ENCODE results near the gene PRELID3B. TPM values are rescaled to one million over a fixed set of nuclear protein-coding genes. Genes with fewer than 3 reads are reported as not detected.

Gene PRELID3B
- total and polyA plus RNA-seq, 2 of the 13 experiments (the other 11 are each of a cell fraction or from before 2014, with no cell fraction given), result 23.3 to 42.6 TPM

DNA sequence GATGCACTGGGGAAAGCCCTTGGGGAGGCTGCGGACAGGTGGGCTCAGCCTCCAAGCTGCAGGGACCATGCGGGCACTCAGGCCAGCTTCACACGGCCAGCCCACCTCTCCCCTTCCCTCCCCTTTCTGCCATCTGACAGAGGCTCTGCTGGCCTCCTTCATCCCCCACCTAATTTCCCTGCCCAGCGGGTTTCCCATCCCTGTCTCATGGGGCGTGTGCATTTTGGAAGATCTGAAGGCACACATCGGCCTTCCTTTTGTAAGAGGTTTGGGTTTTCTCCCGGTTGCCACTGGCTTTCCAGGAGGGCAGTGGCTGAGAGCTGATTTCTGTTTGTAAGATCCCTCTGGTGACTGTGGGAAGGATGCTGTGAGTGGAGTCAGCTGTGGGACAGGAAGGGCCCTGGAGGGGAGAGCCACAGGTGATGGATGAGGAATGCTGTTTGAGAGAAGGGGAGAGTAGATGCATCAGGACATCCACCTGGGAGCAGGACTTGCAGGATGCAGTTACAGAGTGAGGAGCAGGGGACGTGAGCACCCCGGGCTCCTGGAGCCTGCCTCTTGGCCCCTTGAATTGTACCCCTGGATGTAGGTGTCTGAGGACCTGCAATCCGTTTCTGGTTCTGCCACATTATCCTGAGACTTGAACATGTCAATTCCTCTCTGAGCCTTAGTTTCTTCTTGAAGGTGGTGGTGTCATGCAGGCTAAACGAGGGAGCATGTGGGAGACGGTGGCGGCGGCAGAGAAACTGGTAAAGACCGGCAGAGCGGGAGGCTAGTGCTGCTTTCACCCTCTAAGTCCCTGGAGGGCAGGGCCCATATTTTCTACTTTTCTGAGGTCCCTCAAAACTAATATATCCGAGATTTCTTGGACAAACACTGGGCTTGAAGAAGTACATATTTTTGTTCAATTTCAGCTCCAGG is 29.3 kb downstream of the PRELID3B start (continued):
- TF ChIP-seq ZNF333 (CRISPR knock-in tag; IDR thresholded peaks at IDR 0.05; ENCODE audit: borderline replicate concordance) (peak; percentile 29; the same call in 1 of the 2 replicates), GTF2F1 (IDR thresholded peaks at IDR 0.05; ENCODE audit: low read length) (no peak), ZNF510 (CRISPR knock-in tag; IDR thresholded peaks at IDR 0.05; ENCODE audit: low read depth) (no peak), KLF9 (CRISPR knock-in tag; IDR thresholded peaks at IDR 0.05; ENCODE audit: low read depth) (no peak), MEIS2 (CRISPR knock-in tag; IDR thresholded peaks at IDR 0.05) (no peak), ZNF570 (CRISPR knock-in tag; IDR thresholded peaks at IDR 0.05; ENCODE audit: borderline replicate concordance) (no peak), NR3C1 (CRISPR knock-in tag; IDR thresholded peaks at IDR 0.05) (no peak), KMT2A (CRISPR knock-in tag; IDR thresholded peaks at IDR 0.05) (0 out of 2 replicates have a peak, but pooled peaks have one; percentile 1), ZNF562 (CRISPR knock-in tag; IDR thresholded peaks at IDR 0.05; ENCODE audit: borderline replicate concordance) (no peak), NR2C2 (CRISPR knock-in tag; IDR thresholded peaks at IDR 0.05; ENCODE audit: borderline replicate concordance) (no peak), MAFK (conservative IDR thresholded peaks at IDR 0.05 in 1 of 2, IDR thresholded peaks at IDR 0.05 in 1 of 2; ENCODE audit: low read length in 2 of 2) (no peak), ZNF839 (CRISPR knock-in tag; IDR thresholded peaks at IDR 0.05; ENCODE audit: borderline replicate concordance) (0 out of 2 replicates have a peak, but pooled peaks have one; percentile 41)
- TF ChIP-seq, protein P1, sequence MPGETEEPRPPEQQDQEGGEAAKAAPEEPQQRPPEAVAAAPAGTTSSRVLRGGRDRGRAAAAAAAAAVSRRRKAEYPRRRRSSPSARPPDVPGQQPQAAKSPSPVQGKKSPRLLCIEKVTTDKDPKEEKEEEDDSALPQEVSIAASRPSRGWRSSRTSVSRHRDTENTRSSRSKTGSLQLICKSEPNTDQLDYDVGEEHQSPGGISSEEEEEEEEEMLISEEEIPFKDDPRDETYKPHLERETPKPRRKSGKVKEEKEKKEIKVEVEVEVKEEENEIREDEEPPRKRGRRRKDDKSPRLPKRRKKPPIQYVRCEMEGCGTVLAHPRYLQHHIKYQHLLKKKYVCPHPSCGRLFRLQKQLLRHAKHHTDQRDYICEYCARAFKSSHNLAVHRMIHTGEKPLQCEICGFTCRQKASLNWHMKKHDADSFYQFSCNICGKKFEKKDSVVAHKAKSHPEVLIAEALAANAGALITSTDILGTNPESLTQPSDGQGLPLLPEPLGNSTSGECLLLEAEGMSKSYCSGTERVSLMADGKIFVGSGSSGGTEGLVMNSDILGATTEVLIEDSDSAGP (CRISPR knock-in tag; IDR thresholded peaks at IDR 0.05; ENCODE audit: borderline replicate concordance), result 0 out of 2 replicates have a peak, but pooled peaks have one; percentile 3
- TF ChIP-seq, protein P2, sequence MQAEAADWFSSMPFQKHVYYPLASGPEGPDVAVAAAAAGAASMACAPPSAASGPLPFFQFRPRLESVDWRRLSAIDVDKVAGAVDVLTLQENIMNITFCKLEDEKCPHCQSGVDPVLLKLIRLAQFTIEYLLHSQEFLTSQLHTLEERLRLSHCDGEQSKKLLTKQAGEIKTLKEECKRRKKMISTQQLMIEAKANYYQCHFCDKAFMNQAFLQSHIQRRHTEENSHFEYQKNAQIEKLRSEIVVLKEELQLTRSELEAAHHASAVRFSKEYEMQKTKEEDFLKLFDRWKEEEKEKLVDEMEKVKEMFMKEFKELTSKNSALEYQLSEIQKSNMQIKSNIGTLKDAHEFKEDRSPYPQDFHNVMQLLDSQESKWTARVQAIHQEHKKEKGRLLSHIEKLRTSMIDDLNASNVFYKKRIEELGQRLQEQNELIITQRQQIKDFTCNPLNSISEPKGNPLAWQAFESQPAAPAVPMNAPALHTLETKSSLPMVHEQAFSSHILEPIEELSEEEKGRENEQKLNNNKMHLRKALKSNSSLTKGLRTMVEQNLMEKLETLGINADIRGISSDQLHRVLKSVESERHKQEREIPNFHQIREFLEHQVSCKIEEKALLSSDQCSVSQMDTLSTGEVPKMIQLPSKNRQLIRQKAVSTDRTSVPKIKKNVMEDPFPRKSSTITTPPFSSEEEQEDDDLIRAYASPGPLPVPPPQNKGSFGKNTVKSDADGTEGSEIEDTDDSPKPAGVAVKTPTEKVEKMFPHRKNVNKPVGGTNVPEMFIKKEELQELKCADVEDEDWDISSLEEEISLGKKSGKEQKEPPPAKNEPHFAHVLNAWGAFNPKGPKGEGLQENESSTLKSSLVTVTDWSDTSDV (CRISPR knock-in tag; IDR thresholded peaks at IDR 0.05), result no peak
- TF ChIP-seq, protein P3, sequence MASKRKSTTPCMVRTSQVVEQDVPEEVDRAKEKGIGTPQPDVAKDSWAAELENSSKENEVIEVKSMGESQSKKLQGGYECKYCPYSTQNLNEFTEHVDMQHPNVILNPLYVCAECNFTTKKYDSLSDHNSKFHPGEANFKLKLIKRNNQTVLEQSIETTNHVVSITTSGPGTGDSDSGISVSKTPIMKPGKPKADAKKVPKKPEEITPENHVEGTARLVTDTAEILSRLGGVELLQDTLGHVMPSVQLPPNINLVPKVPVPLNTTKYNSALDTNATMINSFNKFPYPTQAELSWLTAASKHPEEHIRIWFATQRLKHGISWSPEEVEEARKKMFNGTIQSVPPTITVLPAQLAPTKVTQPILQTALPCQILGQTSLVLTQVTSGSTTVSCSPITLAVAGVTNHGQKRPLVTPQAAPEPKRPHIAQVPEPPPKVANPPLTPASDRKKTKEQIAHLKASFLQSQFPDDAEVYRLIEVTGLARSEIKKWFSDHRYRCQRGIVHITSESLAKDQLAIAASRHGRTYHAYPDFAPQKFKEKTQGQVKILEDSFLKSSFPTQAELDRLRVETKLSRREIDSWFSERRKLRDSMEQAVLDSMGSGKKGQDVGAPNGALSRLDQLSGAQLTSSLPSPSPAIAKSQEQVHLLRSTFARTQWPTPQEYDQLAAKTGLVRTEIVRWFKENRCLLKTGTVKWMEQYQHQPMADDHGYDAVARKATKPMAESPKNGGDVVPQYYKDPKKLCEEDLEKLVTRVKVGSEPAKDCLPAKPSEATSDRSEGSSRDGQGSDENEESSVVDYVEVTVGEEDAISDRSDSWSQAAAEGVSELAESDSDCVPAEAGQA (IDR thresholded peaks at IDR 0.05; ENCODE audit: low read depth), result 0 out of 2 replicates have a peak, but pooled peaks have one; percentile 43
- TF ChIP-seq, protein P3 (CRISPR knock-in tag; IDR thresholded peaks at IDR 0.05; ENCODE audit: borderline replicate concordance), result no peak

Measured in HepG2 (cell line).